Trophoblast cell (in vitro differentiated cells and primary cell): ENCODE data around the gene TNFAIP2.
"Not testable (repeated sequence)": the region's sequence is repeated elsewhere in the genome, so short reads cannot be mapped to it uniquely, and the experiment has no call there.

ENCODE experiments used
- DNase-seq, 2 donors: peaks; one replicate each; pipeline ENCODE4 v3.0.0-alpha.2; 2016
- H2AFZ ChIP-seq: 2 replicates; pipeline ENCODE4 v1.6.1; 2013; ENCODE audit warnings: low read length, moderate library complexity, mild to moderate bottlenecking; ENCODE audit not compliant: insufficient read depth, poor library complexity
- H2AK5ac ChIP-seq: 2 replicates; pipeline ENCODE4 v1.6.1; 2013; ENCODE audit warnings: mild to moderate bottlenecking, low read length
- H2BK120ac ChIP-seq: 2 replicates; pipeline ENCODE4 v1.6.1; 2013; ENCODE audit warnings: low read length, mild to moderate bottlenecking, moderate library complexity; ENCODE audit not compliant: insufficient read depth, poor library complexity
- H2BK12ac ChIP-seq: 2 replicates; pipeline ENCODE4 v1.6.1; 2013; ENCODE audit warnings: mild to moderate bottlenecking, low read length, moderate library complexity
- H2BK5ac ChIP-seq: 2 replicates; pipeline ENCODE4 v1.6.1; 2013; ENCODE audit warnings: low read length, low read depth, moderate library complexity, mild to moderate bottlenecking; ENCODE audit not compliant: poor library complexity
- H3K14ac ChIP-seq: 2 replicates; pipeline ENCODE4 v1.6.1; 2013; ENCODE audit warnings: mild to moderate bottlenecking, low read length
- H3K18ac ChIP-seq: 2 replicates; pipeline ENCODE4 v1.6.1; 2013; ENCODE audit warnings: mild to moderate bottlenecking, low read length
- H3K23ac ChIP-seq: 2 replicates; pipeline ENCODE4 v1.6.1; 2013; ENCODE audit warnings: low read length
- H3K27ac ChIP-seq: 2 replicates; pipeline ENCODE4 v1.5.1; 2013; ENCODE audit warnings: low read depth, mild to moderate bottlenecking, inconsistent platforms, low read length, moderate library complexity
- H3K27me3 ChIP-seq: 2 replicates; pipeline ENCODE4 v1.6.1; 2013; ENCODE audit warnings: inconsistent platforms, mild to moderate bottlenecking, low read length, moderate library complexity; ENCODE audit not compliant: insufficient read depth
- H3K36me3 ChIP-seq, 2 experiments: 1 replicate in 1 of 2; 2 replicates in 1 of 2; pipeline ENCODE4 v1.6.1; 2013; ENCODE audit warnings: low read length in 2 of 2, mild to moderate bottlenecking in 2 of 2, moderate library complexity in 1 of 2; ENCODE audit not compliant: insufficient read depth in 2 of 2, control insufficient read depth in 1 of 2
- H3K4ac ChIP-seq: 2 replicates; pipeline ENCODE4 v1.6.1; 2013; ENCODE audit warnings: low read depth, mild to moderate bottlenecking, low read length, moderate library complexity
- H3K4me1 ChIP-seq, 2 experiments: 1 replicate in 1 of 2; 2 replicates in 1 of 2; pipeline ENCODE4 v1.6.1; 2013; ENCODE audit warnings: low read length in 2 of 2, mild to moderate bottlenecking in 2 of 2, moderate library complexity in 1 of 2; ENCODE audit not compliant: insufficient read depth in 2 of 2, control insufficient read depth in 1 of 2
- H3K4me2 ChIP-seq: 2 replicates; pipeline ENCODE4 v1.6.1; 2013; ENCODE audit warnings: inconsistent platforms, mild to moderate bottlenecking, low read length, moderate library complexity
- H3K4me3 ChIP-seq: 2 replicates; pipeline ENCODE4 v1.5.1; 2013; ENCODE audit warnings: mild to moderate bottlenecking, low read depth, low read length, inconsistent platforms
- H3K79me1 ChIP-seq: one replicate; pipeline ENCODE4 v1.6.1; 2013; ENCODE audit warnings: low read length
- H3K79me2 ChIP-seq: 2 replicates; pipeline ENCODE4 v1.6.1; 2013; ENCODE audit warnings: low read length, mild to moderate bottlenecking; ENCODE audit not compliant: control insufficient read depth, insufficient read depth, poor library complexity
- H3K9ac ChIP-seq: 2 replicates; pipeline ENCODE4 v1.6.1; 2013; ENCODE audit warnings: mild to moderate bottlenecking, low read length
- H3K9me3 ChIP-seq: 2 replicates; pipeline ENCODE4 v1.6.1; 2013; ENCODE audit warnings: low read depth, mild to moderate bottlenecking, control low read depth, inconsistent platforms, low read length; ENCODE audit not compliant: insufficient read depth
- H4K12ac ChIP-seq: 2 replicates; pipeline ENCODE4 v1.6.1; 2013; ENCODE audit warnings: low read depth, mild to moderate bottlenecking, low read length, moderate library complexity
- H4K8ac ChIP-seq: 2 replicates; pipeline ENCODE4 v1.6.1; 2013; ENCODE audit warnings: low read depth, mild to moderate bottlenecking, low read length, moderate library complexity
- H4K91ac ChIP-seq: one replicate; pipeline ENCODE4 v1.6.1; 2013; ENCODE audit warnings: low read depth, mild to moderate bottlenecking, low read length, moderate library complexity
- WGBS: extraction: QIAGEN DNeasy Blood & Tissue Kit; methylation state at CpG from one replicate; pipeline ENCODE4 v1.1.7; 2013; ENCODE audit warnings: missing lambda C conversion rate; ENCODE audit not compliant: insufficient read length, insufficient coverage; ENCODE audit errors: extremely low coverage; 5-methylcytosine and 5-hydroxymethylcytosine counted together

Gene TNFAIP2

DNA sequence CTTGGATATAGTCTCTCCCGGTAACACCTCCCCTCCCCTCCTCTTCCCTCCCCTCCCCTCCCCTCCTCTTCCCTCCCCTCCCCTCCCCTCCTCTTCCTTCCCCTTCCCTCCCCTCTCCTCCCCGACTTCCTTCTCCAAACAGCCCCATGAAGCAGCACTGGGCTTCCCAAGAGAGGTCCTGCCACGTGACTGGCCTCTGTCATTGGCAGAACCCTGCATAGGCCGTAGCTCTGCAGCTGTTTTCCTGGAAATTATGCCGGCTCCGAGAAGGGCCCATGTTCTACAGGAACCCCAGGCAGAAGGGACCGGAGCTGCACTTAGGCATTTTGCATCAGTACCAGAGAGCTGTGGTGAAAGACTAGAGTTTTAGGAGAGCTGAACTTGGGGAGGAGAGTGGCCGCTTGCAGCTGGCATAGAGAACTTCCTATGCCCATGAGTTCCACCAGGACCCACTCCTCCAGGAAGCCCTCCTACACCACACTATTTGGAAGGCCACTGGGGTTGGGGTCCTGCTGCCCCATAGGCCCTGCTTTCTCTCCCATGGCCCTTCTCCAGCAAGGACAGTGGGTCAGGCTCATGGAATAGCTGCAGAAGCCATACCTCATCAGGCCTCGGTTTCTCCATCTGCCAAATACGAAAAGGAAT lies 5.1 kb upstream of the TNFAIP2 start:
- no peak overlapping the region for H4K91ac ChIP-seq

GRCh38 chr14:103118663-103119404 lies 4.4 kb upstream of the TNFAIP2 start:
- Histone ChIP-seq H3K27me3 (peaks cover 8% of the 10 kb centered on the region), H3K79me1 (peaks cover 5% of the 10 kb centered on the region), H3K79me2 (no peaks in the 10 kb centered on the region), H3K23ac (no peak overlapping the region), H4K12ac (no peak overlapping the region), H4K91ac (no peak overlapping the region), H3K9me3 (no peaks in the 10 kb centered on the region), H3K4me1 (peaks cover 11 to 16% of the 10 kb centered on the region in 2 experiments), H3K4me2 (no peak overlapping the region), H2BK12ac (no peak overlapping the region), H4K8ac (no peak overlapping the region), H3K18ac (no peak overlapping the region), H3K4me3 (no peak overlapping the region), H3K27ac (no peak overlapping the region), H3K36me3 (no peaks in the 10 kb centered on the region), H2BK5ac (no peak overlapping the region), H3K14ac (no peak overlapping the region), H2BK120ac (no peak overlapping the region), H2AFZ (no peak overlapping the region), H3K9ac (no peak overlapping the region), H3K4ac (no peak overlapping the region), H2AK5ac (no peak overlapping the region)
- peak in 1 of 2 donors; percentile 37 for DNase-seq
- no CpG with 5 or more reads among the region's 9 CpGs for WGBS

More for the DNA sequence above, 5.1 kb upstream of the TNFAIP2 start:
- H3K27ac ChIP-seq = no peak overlapping the region
- no peak overlapping the region for H3K4ac ChIP-seq
- no peaks in the 10 kb centered on the region for H3K79me2 ChIP-seq
- H3K4me3 ChIP-seq = no peak overlapping the region
- H2BK5ac ChIP-seq = no peak overlapping the region
- H4K8ac ChIP-seq = no peak overlapping the region
- no peak overlapping the region for H2AFZ ChIP-seq
- no peak overlapping the region for H3K4me2 ChIP-seq
- WGBS = no CpG with 5 or more reads among the region's 10 CpGs
- H3K27me3 ChIP-seq = peaks cover 3% of the 10 kb centered on the region
- H3K9me3 ChIP-seq = no peaks in the 10 kb centered on the region
- H2AK5ac ChIP-seq = no peak overlapping the region
- no peak overlapping the region for H4K12ac ChIP-seq
- H3K9ac ChIP-seq = no peak overlapping the region
- no peak overlapping the region for H2BK120ac ChIP-seq
- peaks cover 7 to 10% of the 10 kb centered on the region in 2 experiments for H3K4me1 ChIP-seq
- H3K14ac ChIP-seq = no peak overlapping the region
- H3K79me1 ChIP-seq = peaks cover 2% of the 10 kb centered on the region
- no peak for DNase-seq
- no peak overlapping the region for H3K18ac ChIP-seq
- no peak overlapping the region for H3K23ac ChIP-seq
- H2BK12ac ChIP-seq = no peak overlapping the region
- H3K36me3 ChIP-seq = no peaks in the 10 kb centered on the region

DNA sequence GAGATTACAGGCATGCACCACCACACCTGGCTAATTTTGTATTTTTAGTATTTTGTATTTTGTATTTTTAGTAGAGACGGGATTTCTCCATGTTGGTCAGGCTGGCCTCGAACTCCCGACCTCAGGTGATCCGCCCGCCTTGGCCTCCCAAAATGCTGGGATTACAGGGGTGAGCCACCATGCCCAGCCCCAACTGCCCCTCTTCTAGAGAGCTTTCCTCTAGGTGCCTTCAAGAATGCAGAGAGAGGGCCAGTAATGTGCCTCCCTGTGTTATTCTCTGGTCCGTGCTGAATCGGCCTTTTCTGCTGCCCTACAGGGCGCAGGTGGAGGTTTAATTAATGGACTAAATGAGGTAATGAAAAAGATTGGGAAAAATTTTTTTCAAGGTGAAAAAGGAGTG lies 3.7 kb upstream of the TNFAIP2 start:
- H2BK120ac ChIP-seq, H2BK5ac ChIP-seq, H3K9me3 ChIP-seq, H2AK5ac ChIP-seq, H4K12ac ChIP-seq, H3K79me1 ChIP-seq, H2AFZ ChIP-seq, H3K4ac ChIP-seq, H3K27ac ChIP-seq, H2BK12ac ChIP-seq, H3K18ac ChIP-seq, H3K4me3 ChIP-seq, H3K23ac ChIP-seq, H3K36me3 ChIP-seq, DNase-seq, H3K4me2 ChIP-seq, H4K8ac ChIP-seq, H3K14ac ChIP-seq, H4K91ac ChIP-seq, H3K79me2 ChIP-seq, H3K9ac ChIP-seq: not testable (repeated sequence)
- no CpG with 5 or more reads among the region's 8 CpGs for WGBS
- Histone ChIP-seq H3K4me1 (peaks cover 12 to 19% of the 10 kb centered on the region in 2 experiments), H3K27me3 (peaks cover 12% of the 10 kb centered on the region)

DNA sequence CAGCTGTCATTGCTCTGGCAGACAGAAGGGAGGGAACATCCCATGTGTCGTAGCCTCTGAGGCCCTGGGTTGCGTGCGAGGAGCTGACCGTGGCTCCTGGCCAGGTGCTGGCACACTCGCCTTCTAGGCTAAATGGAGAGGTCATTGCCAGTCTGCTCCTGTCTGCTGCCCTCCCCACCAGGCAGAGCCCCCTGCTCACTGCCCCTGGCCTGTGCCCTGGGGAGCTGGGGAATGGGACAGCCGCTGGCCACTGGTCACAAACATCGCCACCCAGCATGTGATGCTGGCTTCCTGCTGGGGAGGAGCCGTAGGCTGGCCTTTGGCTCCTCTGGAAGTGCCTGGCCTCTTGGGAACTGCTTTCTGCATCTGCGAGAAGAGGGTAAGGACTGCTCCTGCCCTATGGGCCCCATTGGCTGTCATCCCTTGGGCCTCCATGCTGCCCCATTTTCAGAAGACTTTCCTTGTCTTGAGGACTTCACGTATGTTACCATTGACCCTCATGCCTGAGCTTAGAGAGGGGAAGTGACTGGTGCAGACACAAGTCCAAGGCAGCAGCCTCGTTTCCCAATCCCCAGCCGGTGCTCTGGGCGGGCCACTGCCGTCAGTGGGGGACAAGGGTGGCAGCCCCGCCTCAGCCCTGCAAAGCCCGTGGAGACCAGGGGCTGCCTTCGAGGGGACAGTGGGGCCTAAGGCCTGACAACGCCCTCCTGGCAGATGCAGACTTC lies 2.0 kb upstream of the TNFAIP2 start:
- no peak overlapping the region for H2BK5ac ChIP-seq

More for the DNA sequence above, 2.0 kb upstream of the TNFAIP2 start:
- Histone ChIP-seq H2AK5ac (no peak overlapping the region), H3K4ac (no peak overlapping the region), H3K23ac (no peak overlapping the region), H2AFZ (no peak overlapping the region), H3K79me1 (peaks cover 5% of the 10 kb centered on the region), H3K9ac (no peak overlapping the region), H3K27ac (no peak overlapping the region), H2BK120ac (no peak overlapping the region), H4K12ac (no peak overlapping the region), H4K8ac (no peak overlapping the region), H4K91ac (no peak overlapping the region), H3K79me2 (no peaks in the 10 kb centered on the region), H3K4me3 (peak overlapping the region; percentile 8), H3K9me3 (no peaks in the 10 kb centered on the region), H3K18ac (no peak overlapping the region), H3K4me2 (no peak overlapping the region), H3K27me3 (peaks cover 15% of the 10 kb centered on the region), H3K36me3 (no peaks in the 10 kb centered on the region), H3K14ac (no peak overlapping the region), H2BK12ac (no peak overlapping the region), H3K4me1 (peaks cover 12 to 19% of the 10 kb centered on the region in 2 experiments)
- no CpG with 5 or more reads among the region's 18 CpGs for WGBS
- DNase-seq = peak in 1 of 2 donors; percentile 35
